Calu3 (cell line): Measurements from ENCODE around the gene AP3S2. TPM values are rescaled to one million over a fixed set of nuclear protein-coding genes. Genes with fewer than 3 reads are reported as not detected.
"Not testable (repeated sequence)": the region's sequence is repeated elsewhere in the genome, so short reads cannot be mapped to it uniquely, and the experiment has no call there.

Experiments
- BruUV-seq: library from RNA; stranded (reverse); fragments of 400-500 nt; replicated peaks from 2 replicates; lab custom pipeline; 2021; lab: Mats Ljungman, UMichigan
- CTCF ChIA-PET: fragments of 300-600 bp; sonication (Branson Sonifier 250); formaldehyde crosslinking; loops from one replicate; lab custom pipeline; 2022; ENCODE audit warnings: antibody characterized with exemption; lab: Charles Lee
- DNase-seq: peaks from one replicate; pipeline ENCODE4 v3.0.0; 2022
- H3K27ac Mint-ChIP-seq: one replicate; pipeline ENCODE4 v1.8.0; 2022; ENCODE audit warnings: mixed read lengths; ENCODE audit not compliant: unreplicated experiment
- H3K27me3 Mint-ChIP-seq: one replicate; pipeline ENCODE4 v1.8.0; 2022; ENCODE audit warnings: mixed read lengths; ENCODE audit not compliant: unreplicated experiment
- H3K36me3 Mint-ChIP-seq: one replicate; pipeline ENCODE4 v1.8.0; 2022; ENCODE audit warnings: mild to moderate bottlenecking, moderate library complexity, mixed read lengths; ENCODE audit not compliant: insufficient read depth, unreplicated experiment
- H3K4me1 Mint-ChIP-seq: one replicate; pipeline ENCODE4 v1.8.0; 2022; ENCODE audit warnings: mild to moderate bottlenecking, low read depth, mixed read lengths; ENCODE audit not compliant: unreplicated experiment
- H3K4me3 Mint-ChIP-seq: one replicate; pipeline ENCODE4 v1.8.0; 2022; ENCODE audit warnings: mild to moderate bottlenecking, low read depth, moderate library complexity, mixed read lengths; ENCODE audit not compliant: unreplicated experiment
- H3K9me3 Mint-ChIP-seq: one replicate; pipeline ENCODE4 v1.8.0; 2022; ENCODE audit warnings: low read depth, mixed read lengths; ENCODE audit not compliant: unreplicated experiment
- intact Hi-C: fragments of 100-400 bp; cut with micrococcal nuclease; formaldehyde crosslinking; loops from one replicate; pipeline ENCODE4 v1.10.0; 2022; ENCODE audit not compliant: unreplicated experiment
- total RNA-seq: library from RNA; stranded (reverse); gene quantifications from 2 replicates; pipeline ENCODE4 v1.2.3, GENCODE V29; 2022
- TF ChIP-seq, protein P1 (sequence below): fragments of 200-600 bp; IDR thresholded peaks from one replicate; pipeline ENCODE4 v1.8.0; 2022; ENCODE audit warnings: antibody characterized with exemption; ENCODE audit not compliant: unreplicated experiment

Gene AP3S2
- total RNA-seq, 1 experiment from 2014 or later = 46.2 TPM

DNA sequence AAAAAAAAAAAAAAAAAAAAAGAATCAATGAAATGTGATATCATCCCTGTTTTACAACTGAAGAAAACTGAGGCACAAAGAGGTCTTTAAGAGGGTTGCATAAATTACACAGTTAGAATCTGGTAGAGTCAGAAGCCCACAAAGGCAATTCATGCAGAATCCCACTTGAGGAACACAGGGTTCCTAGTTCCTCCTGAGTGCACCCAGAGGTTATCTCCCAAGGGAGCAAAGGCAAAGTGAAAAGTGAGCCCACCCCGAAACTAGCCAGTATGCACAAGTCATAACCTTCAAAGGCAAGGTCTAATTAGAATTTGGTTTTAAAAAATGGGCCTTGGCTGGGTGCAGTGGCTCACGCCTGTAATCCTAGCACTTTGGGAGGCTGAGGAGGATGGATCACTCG, 37.8 kb downstream of the AP3S2 start:
- H3K36me3 Mint-ChIP-seq = peaks cover 34% of the 10 kb centered on the region
- H3K4me1 Mint-ChIP-seq = peaks cover 49% of the 10 kb centered on the region
- BruUV-seq = no TSS peak
- CTCF ChIA-PET = no interaction called here
- TF ChIP-seq, protein P1, sequence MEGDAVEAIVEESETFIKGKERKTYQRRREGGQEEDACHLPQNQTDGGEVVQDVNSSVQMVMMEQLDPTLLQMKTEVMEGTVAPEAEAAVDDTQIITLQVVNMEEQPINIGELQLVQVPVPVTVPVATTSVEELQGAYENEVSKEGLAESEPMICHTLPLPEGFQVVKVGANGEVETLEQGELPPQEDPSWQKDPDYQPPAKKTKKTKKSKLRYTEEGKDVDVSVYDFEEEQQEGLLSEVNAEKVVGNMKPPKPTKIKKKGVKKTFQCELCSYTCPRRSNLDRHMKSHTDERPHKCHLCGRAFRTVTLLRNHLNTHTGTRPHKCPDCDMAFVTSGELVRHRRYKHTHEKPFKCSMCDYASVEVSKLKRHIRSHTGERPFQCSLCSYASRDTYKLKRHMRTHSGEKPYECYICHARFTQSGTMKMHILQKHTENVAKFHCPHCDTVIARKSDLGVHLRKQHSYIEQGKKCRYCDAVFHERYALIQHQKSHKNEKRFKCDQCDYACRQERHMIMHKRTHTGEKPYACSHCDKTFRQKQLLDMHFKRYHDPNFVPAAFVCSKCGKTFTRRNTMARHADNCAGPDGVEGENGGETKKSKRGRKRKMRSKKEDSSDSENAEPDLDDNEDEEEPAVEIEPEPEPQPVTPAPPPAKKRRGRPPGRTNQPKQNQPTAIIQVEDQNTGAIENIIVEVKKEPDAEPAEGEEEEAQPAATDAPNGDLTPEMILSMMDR = no peak
- no peaks in the 10 kb centered on the region for H3K9me3 Mint-ChIP-seq
- no peak overlapping the region for H3K4me3 Mint-ChIP-seq
- no peak overlapping the region for H3K27ac Mint-ChIP-seq
- H3K27me3 Mint-ChIP-seq = no peaks in the 10 kb centered on the region
- intact Hi-C loops = no loop called here
- no peak for DNase-seq

DNA sequence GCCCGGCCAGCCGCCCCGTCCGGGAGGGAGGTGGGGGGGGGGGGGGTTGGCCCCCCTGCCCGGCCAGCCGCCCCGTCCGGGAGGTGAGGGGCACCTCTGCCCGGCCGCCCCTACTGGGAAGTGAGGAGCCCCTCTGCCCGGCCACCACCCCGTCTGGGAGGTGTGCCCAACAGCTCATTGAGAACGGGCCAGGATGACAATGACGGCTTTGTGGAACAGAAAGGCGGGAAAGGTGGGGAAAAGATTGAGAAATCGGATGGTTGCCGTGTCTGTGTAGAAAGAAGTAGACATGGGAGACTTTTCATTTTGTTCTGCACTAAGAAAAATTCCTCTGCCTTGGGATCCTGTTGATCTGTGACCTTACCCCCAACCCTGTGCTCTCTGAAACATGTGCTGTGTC, 38.9 kb downstream of the AP3S2 start:
- BruUV-seq, H3K4me3 Mint-ChIP-seq, H3K27ac Mint-ChIP-seq, H3K9me3 Mint-ChIP-seq, DNase-seq, intact Hi-C loops, CTCF ChIA-PET, H3K27me3 Mint-ChIP-seq: not testable (repeated sequence)
- peaks cover 34% of the 10 kb centered on the region for H3K36me3 Mint-ChIP-seq
- peaks cover 60% of the 10 kb centered on the region for H3K4me1 Mint-ChIP-seq

DNA sequence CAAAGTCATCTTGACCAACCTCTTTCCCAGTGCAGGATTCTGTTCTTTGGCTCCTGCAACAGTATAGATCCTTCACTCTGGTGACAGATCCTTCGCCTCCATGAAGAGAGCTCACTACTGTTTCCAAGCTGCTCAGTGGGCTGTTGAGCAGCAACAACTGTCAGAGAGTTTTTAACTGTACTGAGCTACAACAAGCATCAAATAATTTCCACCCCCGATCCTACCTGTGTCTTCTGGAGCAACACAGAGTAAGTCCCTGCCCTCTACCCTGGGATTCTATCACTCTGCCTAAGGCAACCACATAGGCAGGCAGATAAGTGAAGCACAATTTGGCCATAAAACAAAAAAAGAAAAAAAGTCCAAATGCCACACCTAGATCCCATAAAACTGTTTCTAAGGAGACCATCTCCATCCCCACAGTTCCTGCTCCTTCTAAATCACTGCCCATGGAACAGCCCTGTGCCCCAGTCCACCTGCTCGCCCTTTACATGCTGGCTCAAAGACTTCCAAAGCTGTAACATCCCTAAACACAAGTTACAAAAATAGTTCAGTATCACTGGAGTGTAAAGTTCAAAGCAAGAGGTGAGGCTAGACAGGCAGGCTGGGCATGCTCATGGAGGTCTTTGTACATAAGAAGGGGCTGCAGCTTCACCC, 41.3 kb downstream of the AP3S2 start:
- Mint-ChIP-seq H3K36me3 (peaks cover 21% of the 10 kb centered on the region), H3K4me1 (peaks cover 51% of the 10 kb centered on the region), H3K9me3 (no peaks in the 10 kb centered on the region), H3K4me3 (no peak overlapping the region), H3K27me3 (no peaks in the 10 kb centered on the region), H3K27ac (no peak overlapping the region)
- TF ChIP-seq, protein P1 = no peak
- no peak for DNase-seq
- CTCF ChIA-PET = no interaction called here
- intact Hi-C loops = no loop called here
- no TSS peak for BruUV-seq

DNA sequence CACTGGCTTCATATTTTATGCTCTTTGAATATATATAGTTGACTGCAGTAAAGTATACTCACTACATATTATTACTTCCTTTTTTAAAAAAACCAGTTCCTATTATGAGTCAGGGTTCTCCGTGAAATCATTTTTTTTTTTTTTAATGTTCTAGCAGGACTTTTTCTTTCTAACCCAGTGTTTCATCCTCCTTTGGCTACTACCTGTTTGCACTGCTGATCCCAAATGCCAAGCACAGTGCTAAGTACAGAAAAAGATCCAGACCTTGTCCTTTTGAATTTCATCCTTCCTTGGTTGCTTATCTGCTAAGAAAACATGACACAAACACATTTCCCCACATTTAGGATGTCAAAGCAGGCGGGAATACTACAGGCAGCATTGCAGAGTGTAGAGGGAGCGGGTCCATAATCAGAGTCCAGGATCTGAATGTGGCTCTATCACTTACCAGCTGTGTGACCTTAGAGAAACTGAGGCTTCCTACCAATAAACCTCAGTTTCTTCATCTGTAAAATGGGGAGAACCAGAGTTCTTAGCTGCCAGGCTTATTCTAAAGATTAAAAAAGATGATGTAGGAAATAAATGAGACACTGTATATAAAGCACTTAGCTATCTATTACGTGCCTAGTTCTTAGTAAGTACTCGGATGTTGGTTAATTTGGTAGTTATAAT, 42.0 kb downstream of the AP3S2 start:
- Mint-ChIP-seq H3K27ac (no peak overlapping the region), H3K4me1 (peaks cover 45% of the 10 kb centered on the region), H3K9me3 (no peaks in the 10 kb centered on the region), H3K27me3 (no peaks in the 10 kb centered on the region), H3K36me3 (peaks cover 20% of the 10 kb centered on the region), H3K4me3 (no peak overlapping the region)
- BruUV-seq = no TSS peak
- no peak for DNase-seq
- TF ChIP-seq, protein P1 = no peak
- intact Hi-C loops = no loop called here
- CTCF ChIA-PET = no interaction called here

DNA sequence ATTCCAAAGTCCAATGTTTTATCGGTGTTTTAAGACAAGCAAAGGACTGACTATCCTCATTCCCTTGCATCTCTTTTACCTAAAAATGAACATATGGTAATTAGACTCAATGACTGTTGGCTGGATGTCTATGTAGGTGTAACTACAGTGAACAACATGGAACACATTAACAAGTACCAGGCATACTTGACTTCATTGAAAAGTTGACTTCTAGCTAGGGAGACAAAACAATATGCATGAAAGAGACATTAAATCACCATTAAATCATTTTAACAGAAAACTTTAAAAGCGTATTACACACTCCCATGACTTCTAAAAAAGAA, 44.9 kb downstream of the AP3S2 start:
- intact Hi-C loops = loop anchor here (5.0 kb wide), 1 partner anchor 62 kb away; no protein-coding TSS in a partner anchor
- no peak for DNase-seq
- H3K27me3 Mint-ChIP-seq = no peaks in the 10 kb centered on the region
- H3K9me3 Mint-ChIP-seq = no peaks in the 10 kb centered on the region
- peaks cover 26% of the 10 kb centered on the region for H3K36me3 Mint-ChIP-seq
- BruUV-seq = no TSS peak
- H3K27ac Mint-ChIP-seq = no peak overlapping the region
- CTCF ChIA-PET = interaction anchor here (2.5 kb wide), 1 partner anchor 26 kb away, joined by 5 read pairs; no protein-coding TSS in a partner anchor
- no peak overlapping the region for H3K4me3 Mint-ChIP-seq
- peaks cover 67% of the 10 kb centered on the region for H3K4me1 Mint-ChIP-seq
- TF ChIP-seq, protein P1 = no peak
